HG02798 (cell line): Measurements from ENCODE around the gene SCFD2.

ENCODE experiments used
- ATAC-seq: cut with Tn5 transposase; IDR thresholded peaks from one replicate; pipeline ENCODE4 v1.9.1; 2021; ENCODE audit warnings: mild to moderate bottlenecking; ENCODE audit not compliant: unreplicated experiment, poor library complexity

SCFD2 gene

GRCh38 chr4:53022513-53023100 lies 343.3 kb downstream of the SCFD2 start:
- ATAC-seq, result no peak

- ATAC-seq, result no peak
These were observed 343.9 kb downstream of the SCFD2 start for GRCh38 chr4:53021754-53022512.

- ATAC-seq, result no peak
These were observed 346.1 kb downstream of the SCFD2 start for GRCh38 chr4:53019485-53020382.

GRCh38 chr4:53018471-53018870 lies 347.4 kb downstream of the SCFD2 start:
- ATAC-seq, result no peak

- ATAC-seq, result no peak
These were observed 349.6 kb downstream of the SCFD2 start for GRCh38 chr4:53016099-53016820.

GRCh38 chr4:53015681-53016080 lies 350.2 kb downstream of the SCFD2 start:
- ATAC-seq, result no peak

GRCh38 chr4:53014881-53015280 lies 351.0 kb downstream of the SCFD2 start:
- ATAC-seq, result no peak

- no peak for ATAC-seq
These were observed 351.7 kb downstream of the SCFD2 start for GRCh38 chr4:53013873-53014775.

GRCh38 chr4:53012738-53013137 lies 353.1 kb downstream of the SCFD2 start:
- ATAC-seq, result no peak

GRCh38 chr4:53011259-53011905 lies 354.5 kb downstream of the SCFD2 start:
- no peak for ATAC-seq

GRCh38 chr4:53010318-53010717 lies 355.5 kb downstream of the SCFD2 start:
- ATAC-seq, result no peak

- ATAC-seq, result peak; percentile 45
These were observed 356.0 kb downstream of the SCFD2 start for GRCh38 chr4:53009824-53010223.

GRCh38 chr4:53007024-53007423 lies 358.8 kb downstream of the SCFD2 start:
- no peak for ATAC-seq

GRCh38 chr4:53005808-53006207 lies 360.1 kb downstream of the SCFD2 start:
- ATAC-seq, result no peak

- no peak for ATAC-seq
These were observed 360.7 kb downstream of the SCFD2 start for GRCh38 chr4:53005149-53005546.

GRCh38 chr4:53004497-53005148 lies 361.2 kb downstream of the SCFD2 start:
- ATAC-seq, result peak; percentile 42

- peak; percentile 38 for ATAC-seq
These were observed 361.9 kb downstream of the SCFD2 start for GRCh38 chr4:53003959-53004358.

GRCh38 chr4:53000560-53000959 lies 365.3 kb downstream of the SCFD2 start:
- ATAC-seq, result no peak
